Right lobe of liver (tissue), 4 donors: ENCODE measurements around the gene SCRN2.

Experiments
- POLR2A ChIP-seq: fragments of 450-650 bp; IDR thresholded peaks from one replicate; pipeline ENCODE4 v1.6.1; 2017; ENCODE audit warnings: antibody characterized with exemption, mild to moderate bottlenecking
- TF ChIP-seq, protein P1 (sequence below), 4 donors: fragments of 200-600 bp in 3 of 4; fragments of 450-650 bp in 1 of 4; IDR thresholded peaks; one replicate each; pipeline versions ENCODE4 v1.5.1 to v1.8.0; 2016 to 2022; ENCODE audit warnings: antibody characterized with exemption in 4 of 4, mild to moderate bottlenecking in 2 of 4
- donor health status: DM: no; HTN: no; CAD: no.
- donor health status: DM: no; HTN: no; CAD: no.
- donor health status: DM: no; HTN: yes; CAD: no.

DNA sequence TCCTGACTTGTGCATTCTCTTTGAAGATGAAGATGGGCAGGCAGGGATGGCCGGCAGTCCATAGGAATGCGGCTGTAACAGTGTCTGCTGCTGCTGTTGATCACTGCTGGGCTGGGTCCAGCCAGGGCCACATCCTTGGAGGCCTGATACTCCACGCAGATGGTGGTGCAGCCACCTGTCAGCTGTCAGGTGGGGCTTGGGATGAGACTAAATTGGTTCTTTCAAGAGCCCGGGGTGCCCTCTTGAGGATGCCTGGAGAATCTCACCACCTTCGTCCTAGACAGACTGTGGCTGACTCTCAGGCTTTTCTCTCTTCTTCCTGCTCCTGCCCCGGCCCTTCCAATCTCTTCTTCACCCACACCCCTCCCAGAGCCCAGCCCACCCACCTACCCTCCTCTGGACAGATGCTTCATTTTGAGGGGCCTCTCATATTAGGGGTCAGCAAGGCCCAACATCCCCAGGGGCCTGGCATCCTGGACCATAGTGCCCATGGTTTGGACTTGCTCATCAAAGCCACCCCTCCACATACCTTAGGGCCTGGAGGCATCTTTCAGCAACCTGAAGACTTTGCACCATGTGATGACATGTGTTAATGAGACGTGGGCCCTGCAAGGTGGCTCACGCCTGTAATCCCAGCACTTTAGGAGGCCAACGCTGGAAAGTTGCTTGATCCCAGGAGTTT, 38.6 kb downstream of the SCRN2 start:
- TF ChIP-seq, protein P1, sequence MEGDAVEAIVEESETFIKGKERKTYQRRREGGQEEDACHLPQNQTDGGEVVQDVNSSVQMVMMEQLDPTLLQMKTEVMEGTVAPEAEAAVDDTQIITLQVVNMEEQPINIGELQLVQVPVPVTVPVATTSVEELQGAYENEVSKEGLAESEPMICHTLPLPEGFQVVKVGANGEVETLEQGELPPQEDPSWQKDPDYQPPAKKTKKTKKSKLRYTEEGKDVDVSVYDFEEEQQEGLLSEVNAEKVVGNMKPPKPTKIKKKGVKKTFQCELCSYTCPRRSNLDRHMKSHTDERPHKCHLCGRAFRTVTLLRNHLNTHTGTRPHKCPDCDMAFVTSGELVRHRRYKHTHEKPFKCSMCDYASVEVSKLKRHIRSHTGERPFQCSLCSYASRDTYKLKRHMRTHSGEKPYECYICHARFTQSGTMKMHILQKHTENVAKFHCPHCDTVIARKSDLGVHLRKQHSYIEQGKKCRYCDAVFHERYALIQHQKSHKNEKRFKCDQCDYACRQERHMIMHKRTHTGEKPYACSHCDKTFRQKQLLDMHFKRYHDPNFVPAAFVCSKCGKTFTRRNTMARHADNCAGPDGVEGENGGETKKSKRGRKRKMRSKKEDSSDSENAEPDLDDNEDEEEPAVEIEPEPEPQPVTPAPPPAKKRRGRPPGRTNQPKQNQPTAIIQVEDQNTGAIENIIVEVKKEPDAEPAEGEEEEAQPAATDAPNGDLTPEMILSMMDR (IDR thresholded peaks at IDR 0.05): peak; percentile 41 to 61 (median 54)
- no peak for TF ChIP-seq POLR2A
